HEK293 (cell line): ENCODE data around the gene SAMD13.

ENCODE experiments used
- AEBP2 ChIP-seq: fragments of 450-650 bp; formaldehyde crosslinking; IDR thresholded peaks from 2 replicates; pipeline ENCODE4 v1.5.1; 2016; ENCODE audit warnings: missing biosample characterization, missing genetic modification characterization, borderline replicate concordance
- EGR2 ChIP-seq: fragments of 450-650 bp; formaldehyde crosslinking; IDR thresholded peaks from 2 replicates; pipeline ENCODE4 v1.5.1; 2016; ENCODE audit warnings: low read depth, missing biosample characterization, missing genetic modification characterization
- GFI1B ChIP-seq: fragments of 450-650 bp; formaldehyde crosslinking; IDR thresholded peaks from 2 replicates; pipeline ENCODE4 v1.5.1; 2016; ENCODE audit warnings: missing biosample characterization, missing genetic modification characterization
- PRDM2 ChIP-seq: fragments of 450-650 bp; formaldehyde crosslinking; IDR thresholded peaks from 2 replicates; pipeline ENCODE4 v1.5.1; 2016; ENCODE audit warnings: missing biosample characterization, missing genetic modification characterization, borderline replicate concordance
- REPIN1 ChIP-seq: fragments of 450-650 bp; formaldehyde crosslinking; IDR thresholded peaks from 2 replicates; pipeline ENCODE4 v1.5.1; 2017; ENCODE audit warnings: missing biosample characterization, missing genetic modification characterization, low read depth
- ZBTB49 ChIP-seq: fragments of 450-650 bp; formaldehyde crosslinking; IDR thresholded peaks from 2 replicates; pipeline ENCODE4 v1.5.1; 2016; ENCODE audit warnings: missing biosample characterization, missing genetic modification characterization, low read depth
- ZBTB8A ChIP-seq: fragments of 450-650 bp; formaldehyde crosslinking; IDR thresholded peaks from 2 replicates; pipeline ENCODE4 v1.5.1; 2016; ENCODE audit warnings: missing biosample characterization, missing genetic modification characterization
- ZNF140 ChIP-seq: fragments of 450-650 bp; formaldehyde crosslinking; IDR thresholded peaks from 2 replicates; pipeline ENCODE4 v1.5.1; 2016; ENCODE audit warnings: missing biosample characterization, missing genetic modification characterization
- ZNF16 ChIP-seq: fragments of 450-650 bp; formaldehyde crosslinking; IDR thresholded peaks from 2 replicates; pipeline ENCODE4 v1.5.1; 2016; ENCODE audit warnings: low read depth, missing biosample characterization, missing genetic modification characterization
- ZNF239 ChIP-seq: fragments of 450-650 bp; formaldehyde crosslinking; IDR thresholded peaks from 2 replicates; pipeline ENCODE4 v1.5.1; 2016; ENCODE audit warnings: missing biosample characterization, missing genetic modification characterization
- ZNF560 ChIP-seq: fragments of 450-650 bp; formaldehyde crosslinking; IDR thresholded peaks from 2 replicates; pipeline ENCODE4 v1.5.1; 2017; ENCODE audit warnings: missing biosample characterization, missing genetic modification characterization, borderline replicate concordance
- ZNF791 ChIP-seq: fragments of 450-650 bp; formaldehyde crosslinking; IDR thresholded peaks from 2 replicates; pipeline ENCODE4 v1.5.1; 2016; ENCODE audit warnings: missing biosample characterization, missing genetic modification characterization
- ZNF843 ChIP-seq: fragments of 450-650 bp; formaldehyde crosslinking; IDR thresholded peaks from 2 replicates; pipeline ENCODE4 v1.5.1; 2016; ENCODE audit warnings: missing biosample characterization, missing genetic modification characterization
- ZSCAN30 ChIP-seq: fragments of 450-650 bp; IDR thresholded peaks from 2 replicates; pipeline ENCODE4 v1.5.1; 2018; ENCODE audit warnings: missing biosample characterization, mild to moderate bottlenecking, missing genetic modification characterization, moderate library complexity
- TF ChIP-seq, protein P1 (sequence below): fragments of 450-650 bp; formaldehyde crosslinking; IDR thresholded peaks from 2 replicates; pipeline ENCODE4 v1.5.1; 2017; ENCODE audit warnings: missing biosample characterization, missing genetic modification characterization
- TF ChIP-seq, protein P2 (sequence below): fragments of 450-650 bp; formaldehyde crosslinking; IDR thresholded peaks from 2 replicates; pipeline ENCODE4 v1.5.1; 2017; ENCODE audit warnings: missing biosample characterization, missing genetic modification characterization

SAMD13 gene

GRCh38 chr1:84377480-84378095 is 76.1 kb downstream of the SAMD13 start (continued):
- TF ChIP-seq, protein P1, sequence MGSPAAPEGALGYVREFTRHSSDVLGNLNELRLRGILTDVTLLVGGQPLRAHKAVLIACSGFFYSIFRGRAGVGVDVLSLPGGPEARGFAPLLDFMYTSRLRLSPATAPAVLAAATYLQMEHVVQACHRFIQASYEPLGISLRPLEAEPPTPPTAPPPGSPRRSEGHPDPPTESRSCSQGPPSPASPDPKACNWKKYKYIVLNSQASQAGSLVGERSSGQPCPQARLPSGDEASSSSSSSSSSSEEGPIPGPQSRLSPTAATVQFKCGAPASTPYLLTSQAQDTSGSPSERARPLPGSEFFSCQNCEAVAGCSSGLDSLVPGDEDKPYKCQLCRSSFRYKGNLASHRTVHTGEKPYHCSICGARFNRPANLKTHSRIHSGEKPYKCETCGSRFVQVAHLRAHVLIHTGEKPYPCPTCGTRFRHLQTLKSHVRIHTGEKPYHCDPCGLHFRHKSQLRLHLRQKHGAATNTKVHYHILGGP = no peak
- TF ChIP-seq ZNF560 (no peak), ZBTB8A (tag by site-specific recombination) (no peak), ZNF140 (no peak), ZNF791 (no peak), GFI1B (tag by site-specific recombination) (no peak), PRDM2 (tag by site-specific recombination) (no peak), EGR2 (no peak), ZNF843 (tag by site-specific recombination) (no peak), ZSCAN30 (tag by site-specific recombination) (no peak), ZBTB49 (no peak), REPIN1 (no peak), ZNF239 (tag by site-specific recombination) (no peak), AEBP2 (tag by site-specific recombination) (no peak), ZNF16 (no peak)
- TF ChIP-seq, protein P2, sequence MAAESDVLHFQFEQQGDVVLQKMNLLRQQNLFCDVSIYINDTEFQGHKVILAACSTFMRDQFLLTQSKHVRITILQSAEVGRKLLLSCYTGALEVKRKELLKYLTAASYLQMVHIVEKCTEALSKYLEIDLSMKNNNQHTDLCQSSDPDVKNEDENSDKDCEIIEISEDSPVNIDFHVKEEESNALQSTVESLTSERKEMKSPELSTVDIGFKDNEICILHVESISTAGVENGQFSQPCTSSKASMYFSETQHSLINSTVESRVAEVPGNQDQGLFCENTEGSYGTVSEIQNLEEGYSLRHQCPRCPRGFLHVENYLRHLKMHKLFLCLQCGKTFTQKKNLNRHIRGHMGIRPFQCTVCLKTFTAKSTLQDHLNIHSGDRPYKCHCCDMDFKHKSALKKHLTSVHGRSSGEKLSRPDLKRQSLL (tag by site-specific recombination) = no peak
